Loucy (cell line): Measurements from ENCODE around the gene PAXIP1.

Experiments used
- H2AFZ ChIP-seq: fragments of 200-600 bp; sonication (generic); 2 replicates; pipeline ENCODE4 v1.6.0; 2016; ENCODE audit warnings: antibody characterized with exemption, mild to moderate bottlenecking, low read length, moderate library complexity
- H3F3A ChIP-seq: fragments of 200-600 bp; 2 replicates; pipeline ENCODE4 v1.6.0; 2016; ENCODE audit warnings: antibody characterized with exemption, low read depth, mild to moderate bottlenecking
- H3K27me3 ChIP-seq: fragments of 200-600 bp; sonication (generic); 2 replicates; pipeline ENCODE4 v1.6.1; 2014; ENCODE audit warnings: low read length, mild to moderate bottlenecking; ENCODE audit not compliant: insufficient read depth, poor library complexity, severe bottlenecking
- H3K36me3 ChIP-seq: fragments of 200-600 bp; sonication (generic); 2 replicates; pipeline ENCODE4 v1.6.1; 2016; ENCODE audit warnings: low read length; ENCODE audit not compliant: insufficient read depth
- H3K4me1 ChIP-seq: fragments of 200-600 bp; sonication (generic); 2 replicates; pipeline ENCODE4 v1.5.1; 2014; ENCODE audit warnings: low read length, mild to moderate bottlenecking; ENCODE audit not compliant: insufficient read depth, poor library complexity, severe bottlenecking
- H3K4me2 ChIP-seq: fragments of 200-600 bp; sonication (generic); 2 replicates; pipeline ENCODE4 v1.6.0; 2014; ENCODE audit warnings: antibody characterized with exemption, low read length, low read depth, mild to moderate bottlenecking; ENCODE audit not compliant: poor library complexity, severe bottlenecking
- H3K4me3 ChIP-seq: fragments of 200-600 bp; sonication (generic); 2 replicates; pipeline ENCODE4 v1.5.1; 2014; ENCODE audit warnings: low read length, mild to moderate bottlenecking, mixed read lengths; ENCODE audit not compliant: poor library complexity, severe bottlenecking
- H3K79me2 ChIP-seq: fragments of 200-600 bp; sonication (generic); 2 replicates; pipeline ENCODE4 v1.6.1; 2014; ENCODE audit warnings: low read length; ENCODE audit not compliant: insufficient read depth
- H3K9ac ChIP-seq: fragments of 200-600 bp; sonication (generic); 2 replicates; pipeline ENCODE4 v1.6.0; 2014; ENCODE audit warnings: mild to moderate bottlenecking, low read depth, low read length, moderate library complexity; ENCODE audit not compliant: poor library complexity, severe bottlenecking
- H3K9me2 ChIP-seq: fragments of 200-600 bp; sonication (generic); replicated peaks from 2 replicates; pipeline ENCODE4 v1.6.1; 2016; ENCODE audit warnings: low read depth, low read length, mixed read lengths
- H3K9me3 ChIP-seq: fragments of 200-600 bp; sonication (generic); 2 replicates; pipeline ENCODE4 v1.6.1; 2014; ENCODE audit warnings: mild to moderate bottlenecking, antibody characterized with exemption, low read length, low read depth; ENCODE audit not compliant: insufficient read depth
- H4K20me1 ChIP-seq: fragments of 200-600 bp; sonication (generic); 2 replicates; pipeline ENCODE4 v1.6.0; 2014; ENCODE audit warnings: antibody characterized with exemption, low read length, mild to moderate bottlenecking; ENCODE audit not compliant: insufficient read depth, poor library complexity, severe bottlenecking
- CTCF ChIP-seq: fragments of 200-600 bp; sonication (generic); conservative IDR thresholded peaks from 2 replicates; pipeline ENCODE4 v1.5.1; 2014; ENCODE audit warnings: mild to moderate bottlenecking, antibody characterized with exemption, low read length
- EZH2phosphoT487 ChIP-seq: fragments of 200-600 bp; IDR thresholded peaks from 2 replicates; pipeline ENCODE4 v1.6.1; 2018; ENCODE audit warnings: antibody characterized with exemption, mild to moderate bottlenecking, moderate library complexity, borderline replicate concordance

Gene PAXIP1

GRCh38 chr7:154986200-154986945 is 16.6 kb downstream of the PAXIP1 start:
- H3K27me3 ChIP-seq: no peaks in the 10 kb centered on the region
- H3K4me3 ChIP-seq: no peak overlapping the region
- H3K9me2 ChIP-seq: no peaks in the 10 kb centered on the region
- H3K9me3 ChIP-seq: no peaks in the 10 kb centered on the region
- H3K79me2 ChIP-seq: peaks cover 5% of the 10 kb centered on the region; the same call in 1 of the 2 replicates
- H3K4me2 ChIP-seq: no peak overlapping the region
- no peak overlapping the region for H3K9ac ChIP-seq
- peaks cover 33% of the 10 kb centered on the region for H3K36me3 ChIP-seq
- no peaks in the 10 kb centered on the region for H3F3A ChIP-seq
- H3K4me1 ChIP-seq: peaks cover 7% of the 10 kb centered on the region
- no peak overlapping the region for H2AFZ ChIP-seq
- peaks cover 5% of the 10 kb centered on the region for H4K20me1 ChIP-seq
- no peak for TF ChIP-seq EZH2phosphoT487
- no peak for TF ChIP-seq CTCF

- H2AFZ ChIP-seq: no peak overlapping the region
- peaks cover 32% of the 10 kb centered on the region for H3K36me3 ChIP-seq
- TF ChIP-seq EZH2phosphoT487: no peak
- TF ChIP-seq CTCF: no peak
- no peaks in the 10 kb centered on the region for H3K27me3 ChIP-seq
- H3K79me2 ChIP-seq: peaks cover 5% of the 10 kb centered on the region; the same call in 1 of the 2 replicates
- H4K20me1 ChIP-seq: peaks cover 5% of the 10 kb centered on the region
- H3K9ac ChIP-seq: no peak overlapping the region
- no peak overlapping the region for H3K4me3 ChIP-seq
- no peaks in the 10 kb centered on the region for H3K9me2 ChIP-seq
- H3K9me3 ChIP-seq: no peaks in the 10 kb centered on the region
- no peaks in the 10 kb centered on the region for H3F3A ChIP-seq
- H3K4me1 ChIP-seq: peaks cover 7% of the 10 kb centered on the region
- H3K4me2 ChIP-seq: no peak overlapping the region
Measured at GRCh38 chr7:154985230-154985629, 17.7 kb downstream of the PAXIP1 start.

GRCh38 chr7:154984601-154985188 is 18.2 kb downstream of the PAXIP1 start:
- TF ChIP-seq CTCF: no peak
- TF ChIP-seq EZH2phosphoT487: no peak
- H3K9ac ChIP-seq: no peak overlapping the region
- no peaks in the 10 kb centered on the region for H3K27me3 ChIP-seq
- no peak overlapping the region for H3K4me3 ChIP-seq
- H3K4me2 ChIP-seq: no peak overlapping the region
- no peaks in the 10 kb centered on the region for H3K9me3 ChIP-seq
- peaks cover 5% of the 10 kb centered on the region; the same call in 1 of the 2 replicates for H3K79me2 ChIP-seq
- H4K20me1 ChIP-seq: peaks cover 5% of the 10 kb centered on the region
- H3K36me3 ChIP-seq: peaks cover 28% of the 10 kb centered on the region
- no peaks in the 10 kb centered on the region for H3F3A ChIP-seq
- H3K4me1 ChIP-seq: peaks cover 7% of the 10 kb centered on the region
- no peak overlapping the region for H2AFZ ChIP-seq
- no peaks in the 10 kb centered on the region for H3K9me2 ChIP-seq
